ENCODE measurements around the gene DLGAP1. TPM values are rescaled to one million over a fixed set of nuclear protein-coding genes. Genes with fewer than 3 reads are reported as not detected.

Gene DLGAP1
- total and polyA plus RNA-seq, 7 donors: 0.13 to 2.6 (median 1.3) TPM; not detected in 1

GRCh38 chr18:3491981-3492555, 963.0 kb downstream of the DLGAP1 start:
- TF ChIP-seq POLR2A (IDR thresholded peaks at IDR 0.05) (no peak), EP300 (IDR thresholded peaks at IDR 0.05) (no peak), POLR2AphosphoS5 (IDR thresholded peaks at IDR 0.05) (no peak), CTCF (IDR thresholded peaks at IDR 0.05) (no peak)
- no peak overlapping the region for H3K27ac ChIP-seq
- no peaks in the 10 kb centered on the region for H3K27me3 ChIP-seq
- 0% methylated on average over 1 of the region's 1 CpG for WGBS, 2 donors
- no peak for DNase-seq
- H3K36me3 ChIP-seq: no peaks in the 10 kb centered on the region
- no peaks in the 10 kb centered on the region for H3K4me1 ChIP-seq
- no peak overlapping the region for H3K4me3 ChIP-seq
- intact Hi-C loops (cut with DNase I): no loop called here
- H3K9me3 ChIP-seq: no peaks in the 10 kb centered on the region

- no peak overlapping the region for H3K4me3 ChIP-seq
- DNase-seq: no peak
- no peaks in the 10 kb centered on the region for H3K36me3 ChIP-seq
- TF ChIP-seq CTCF (IDR thresholded peaks at IDR 0.05): no peak
- no peak for TF ChIP-seq POLR2AphosphoS5 (IDR thresholded peaks at IDR 0.05)
- no peak for TF ChIP-seq POLR2A (IDR thresholded peaks at IDR 0.05)
- no peak for TF ChIP-seq EP300 (IDR thresholded peaks at IDR 0.05)
- H3K27me3 ChIP-seq: no peaks in the 10 kb centered on the region
- 88 to 92% methylated on average over 6 of the region's 6 CpGs for WGBS, 2 donors
- no peak overlapping the region for H3K27ac ChIP-seq
- H3K9me3 ChIP-seq: no peaks in the 10 kb centered on the region
- intact Hi-C loops (cut with DNase I): no loop called here
- H3K4me1 ChIP-seq: no peaks in the 10 kb centered on the region
Measured at GRCh38 chr18:3489462-3489861, 965.6 kb downstream of the DLGAP1 start.

- WGBS, 2 donors: 63 to 91% methylated on average over 7 of the region's 7 CpGs
- no peaks in the 10 kb centered on the region for H3K36me3 ChIP-seq
- TF ChIP-seq CTCF (IDR thresholded peaks at IDR 0.05) (no peak), POLR2AphosphoS5 (IDR thresholded peaks at IDR 0.05) (no peak), POLR2A (IDR thresholded peaks at IDR 0.05) (no peak), EP300 (IDR thresholded peaks at IDR 0.05) (no peak)
- no peak for DNase-seq
- H3K4me3 ChIP-seq: no peak overlapping the region
- no peaks in the 10 kb centered on the region for H3K9me3 ChIP-seq
- no peaks in the 10 kb centered on the region for H3K27me3 ChIP-seq
- H3K4me1 ChIP-seq: no peaks in the 10 kb centered on the region
- intact Hi-C loops (cut with DNase I): no loop called here
- no peak overlapping the region for H3K27ac ChIP-seq
Measured at GRCh38 chr18:3486512-3486911, 968.6 kb downstream of the DLGAP1 start.

GRCh38 chr18:3485153-3486149, 969.7 kb downstream of the DLGAP1 start:
- Histone ChIP-seq H3K4me3 (no peak overlapping the region), H3K27ac (no peak overlapping the region), H3K9me3 (no peaks in the 10 kb centered on the region), H3K27me3 (no peaks in the 10 kb centered on the region), H3K36me3 (no peaks in the 10 kb centered on the region), H3K4me1 (no peaks in the 10 kb centered on the region)
- TF ChIP-seq POLR2A (IDR thresholded peaks at IDR 0.05) (no peak), POLR2AphosphoS5 (IDR thresholded peaks at IDR 0.05) (no peak), EP300 (IDR thresholded peaks at IDR 0.05) (no peak), CTCF (IDR thresholded peaks at IDR 0.05) (no peak)
- intact Hi-C loops (cut with DNase I): no loop called here
- no peak for DNase-seq
- 85% methylated on average over 9 of the region's 9 CpGs for WGBS, 2 donors
